Measurements from ENCODE around the gene CATSPERE. TPM values are rescaled to one million over a fixed set of nuclear protein-coding genes. Genes with fewer than 3 reads are reported as not detected.

Gene CATSPERE
- total RNA-seq, 1 experiment from 2014 or later: 1.3 TPM

DNA sequence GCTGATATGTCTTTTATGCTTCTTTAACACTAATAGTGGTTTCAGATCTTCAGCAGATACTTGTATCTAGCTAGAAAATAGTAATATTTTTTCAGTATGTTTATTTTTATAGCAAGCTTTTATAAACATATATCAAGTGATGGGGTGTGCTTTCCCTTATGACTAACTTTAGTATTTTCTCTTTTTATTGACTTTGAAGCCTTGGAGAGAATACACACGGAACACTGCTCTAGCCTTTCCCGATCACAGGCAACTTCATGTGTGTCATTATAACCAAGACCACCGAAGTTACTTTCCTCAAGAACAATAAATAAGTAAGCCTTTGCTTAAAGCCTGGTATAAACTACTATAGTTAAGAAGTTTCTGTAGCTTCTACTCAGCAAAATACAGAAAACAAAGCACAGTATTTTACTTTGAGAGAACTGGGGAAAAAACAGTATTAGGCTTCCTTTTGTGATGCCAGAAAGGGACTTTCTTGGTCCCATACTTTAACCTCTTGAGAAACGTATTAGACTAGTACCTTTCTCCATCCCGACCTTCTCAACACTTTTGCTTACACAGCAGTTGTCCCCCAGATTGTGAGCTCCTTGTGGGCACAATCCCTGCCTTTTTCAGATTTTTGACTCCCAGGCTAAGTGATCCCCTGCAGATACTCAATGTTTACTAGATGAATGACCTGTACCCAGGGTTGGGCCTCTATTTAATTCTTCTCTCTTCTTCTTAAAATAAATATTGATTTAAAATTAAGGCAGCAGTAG, 12.6 kb upstream of the CATSPERE start:
- BruUV-seq (replicated peaks): no TSS peak
- TF ChIP-seq, protein P1, sequence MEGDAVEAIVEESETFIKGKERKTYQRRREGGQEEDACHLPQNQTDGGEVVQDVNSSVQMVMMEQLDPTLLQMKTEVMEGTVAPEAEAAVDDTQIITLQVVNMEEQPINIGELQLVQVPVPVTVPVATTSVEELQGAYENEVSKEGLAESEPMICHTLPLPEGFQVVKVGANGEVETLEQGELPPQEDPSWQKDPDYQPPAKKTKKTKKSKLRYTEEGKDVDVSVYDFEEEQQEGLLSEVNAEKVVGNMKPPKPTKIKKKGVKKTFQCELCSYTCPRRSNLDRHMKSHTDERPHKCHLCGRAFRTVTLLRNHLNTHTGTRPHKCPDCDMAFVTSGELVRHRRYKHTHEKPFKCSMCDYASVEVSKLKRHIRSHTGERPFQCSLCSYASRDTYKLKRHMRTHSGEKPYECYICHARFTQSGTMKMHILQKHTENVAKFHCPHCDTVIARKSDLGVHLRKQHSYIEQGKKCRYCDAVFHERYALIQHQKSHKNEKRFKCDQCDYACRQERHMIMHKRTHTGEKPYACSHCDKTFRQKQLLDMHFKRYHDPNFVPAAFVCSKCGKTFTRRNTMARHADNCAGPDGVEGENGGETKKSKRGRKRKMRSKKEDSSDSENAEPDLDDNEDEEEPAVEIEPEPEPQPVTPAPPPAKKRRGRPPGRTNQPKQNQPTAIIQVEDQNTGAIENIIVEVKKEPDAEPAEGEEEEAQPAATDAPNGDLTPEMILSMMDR (IDR thresholded peaks at IDR 0.05; ENCODE audit: unreplicated experiment): no peak
- intact Hi-C loops (cut with micrococcal nuclease; ENCODE audit: unreplicated experiment): loop anchor here (5.0 to 10.0 kb wide), 2 partner anchors 146 to 346 kb away; no protein-coding TSS in a partner anchor
- CTCF ChIA-PET: interaction anchor here (0.6 to 1.0 kb wide), 2 partner anchors 24 to 180 kb away, joined by 4 read pairs; no protein-coding TSS in a partner anchor
- Mint-ChIP-seq H3K27me3 (ENCODE audit: unreplicated experiment) (no peaks in the 10 kb centered on the region), H3K27ac (ENCODE audit: unreplicated experiment) (no peak overlapping the region), H3K9me3 (ENCODE audit: low read depth, unreplicated experiment) (no peaks in the 10 kb centered on the region), H3K36me3 (ENCODE audit: insufficient read depth, unreplicated experiment) (peaks cover 43% of the 10 kb centered on the region), H3K4me3 (ENCODE audit: low read depth, unreplicated experiment) (peak overlapping the region; percentile 59), H3K4me1 (ENCODE audit: low read depth, unreplicated experiment) (peaks cover 50% of the 10 kb centered on the region)
- DNase-seq: no peak

DNA sequence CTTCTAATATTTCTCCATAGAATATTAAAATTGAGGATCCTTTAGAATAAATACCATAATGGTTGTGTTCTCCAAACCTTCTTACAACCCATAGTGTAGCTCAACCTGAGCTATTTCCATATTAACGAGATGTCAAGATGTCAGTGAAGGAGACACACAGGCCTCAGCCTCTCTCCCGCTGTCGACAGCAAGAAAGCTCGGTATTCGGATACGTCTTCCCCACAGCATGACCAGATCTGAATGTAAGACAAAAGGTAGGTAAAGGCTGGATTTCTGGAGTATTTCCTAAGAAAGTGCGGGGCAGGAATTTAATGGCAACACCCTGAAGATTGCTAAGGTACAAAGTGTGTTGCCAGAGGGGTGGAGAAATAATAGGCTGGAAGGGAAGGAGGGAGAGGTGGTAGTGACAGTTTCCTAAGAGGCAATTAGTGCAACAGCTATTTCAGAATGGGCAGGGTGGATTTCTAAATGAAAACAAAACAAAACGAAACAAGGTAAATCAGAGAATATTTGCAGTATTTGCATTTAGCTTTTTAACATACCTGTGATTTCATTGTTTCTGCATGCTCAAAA, 11.1 kb upstream of the CATSPERE start:
- peaks cover 58% of the 10 kb centered on the region for H3K4me1 Mint-ChIP-seq (ENCODE audit: low read depth, unreplicated experiment)
- H3K36me3 Mint-ChIP-seq (ENCODE audit: insufficient read depth, unreplicated experiment): peaks cover 43% of the 10 kb centered on the region
- H3K9me3 Mint-ChIP-seq (ENCODE audit: low read depth, unreplicated experiment): no peaks in the 10 kb centered on the region
- peak overlapping the region; percentile 43 for H3K27ac Mint-ChIP-seq (ENCODE audit: unreplicated experiment)
- no peak for DNase-seq
- H3K27me3 Mint-ChIP-seq (ENCODE audit: unreplicated experiment): no peaks in the 10 kb centered on the region
- BruUV-seq (replicated peaks): no TSS peak
- H3K4me3 Mint-ChIP-seq (ENCODE audit: low read depth, unreplicated experiment): peak overlapping the region; percentile 59
- TF ChIP-seq, protein P1 (IDR thresholded peaks at IDR 0.05; ENCODE audit: unreplicated experiment): no peak
- CTCF ChIA-PET: interaction anchor here (1.0 kb wide), 1 partner anchor 25 kb away, joined by 4 read pairs; no protein-coding TSS in a partner anchor
- intact Hi-C loops (cut with micrococcal nuclease; ENCODE audit: unreplicated experiment): loop anchor here (5.0 to 10.0 kb wide), 4 partner anchors 123 to 345 kb away; partner anchors contain the start of gene DESI2

DNA sequence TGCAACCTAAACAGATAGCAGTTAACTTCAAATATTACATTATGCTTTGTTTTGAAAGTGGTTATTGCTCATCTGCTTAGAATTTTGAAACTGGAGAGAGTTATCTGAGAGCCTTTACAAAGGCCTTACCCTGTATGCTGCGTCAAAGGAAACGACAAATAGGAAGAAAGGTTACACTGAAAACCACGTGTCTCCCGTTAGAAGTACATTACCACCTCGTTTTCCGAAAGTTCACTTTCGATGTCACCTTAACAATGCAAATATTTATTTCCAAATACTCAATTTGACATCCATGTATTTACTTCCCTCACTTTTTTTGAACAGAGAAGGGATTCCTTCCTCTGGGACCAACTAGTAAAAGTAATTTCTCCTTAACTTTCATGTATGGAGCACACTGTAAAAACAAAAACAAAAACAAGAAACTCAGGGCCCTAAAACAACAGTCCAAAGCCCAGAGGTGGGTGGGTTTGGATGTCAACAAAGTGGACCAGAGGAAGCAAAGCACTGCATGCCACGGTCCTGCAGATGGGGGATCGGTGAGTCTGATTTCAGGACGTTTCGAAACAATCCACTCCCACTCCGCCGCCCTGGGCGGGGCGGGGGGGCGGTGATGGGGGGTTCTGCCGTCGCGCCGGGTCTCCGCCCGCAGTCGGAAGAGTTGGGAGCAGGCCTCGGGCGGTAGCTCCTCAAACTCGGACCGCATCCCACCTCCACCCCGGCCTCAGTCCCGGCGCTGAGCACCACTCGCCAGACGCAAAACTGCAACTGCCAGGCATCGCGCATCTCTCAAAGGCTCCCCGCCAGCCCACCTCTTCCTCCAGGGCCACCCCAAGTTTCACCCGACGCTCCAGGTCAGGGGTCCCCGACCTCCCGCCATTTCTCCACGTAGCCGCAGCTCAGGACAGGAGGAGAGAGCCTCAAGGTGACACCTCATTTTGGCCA, 10.2 kb upstream of the CATSPERE start:
- H3K4me3 Mint-ChIP-seq (ENCODE audit: low read depth, unreplicated experiment): peak overlapping the region; percentile 59
- H3K9me3 Mint-ChIP-seq (ENCODE audit: low read depth, unreplicated experiment): no peaks in the 10 kb centered on the region
- CTCF ChIA-PET: no interaction called here
- TF ChIP-seq, protein P1 (IDR thresholded peaks at IDR 0.05; ENCODE audit: unreplicated experiment): no peak
- peaks cover 37% of the 10 kb centered on the region for H3K36me3 Mint-ChIP-seq (ENCODE audit: insufficient read depth, unreplicated experiment)
- no peaks in the 10 kb centered on the region for H3K27me3 Mint-ChIP-seq (ENCODE audit: unreplicated experiment)
- DNase-seq: peak; percentile 61
- no TSS peak for BruUV-seq (replicated peaks)
- peak overlapping the region; percentile 43 for H3K27ac Mint-ChIP-seq (ENCODE audit: unreplicated experiment)
- intact Hi-C loops (cut with micrococcal nuclease; ENCODE audit: unreplicated experiment): loop anchor here (5.0 to 10.0 kb wide), 2 partner anchors 124 to 204 kb away; partner anchors contain the start of gene DESI2
- H3K4me1 Mint-ChIP-seq (ENCODE audit: low read depth, unreplicated experiment): peaks cover 58% of the 10 kb centered on the region

DNA sequence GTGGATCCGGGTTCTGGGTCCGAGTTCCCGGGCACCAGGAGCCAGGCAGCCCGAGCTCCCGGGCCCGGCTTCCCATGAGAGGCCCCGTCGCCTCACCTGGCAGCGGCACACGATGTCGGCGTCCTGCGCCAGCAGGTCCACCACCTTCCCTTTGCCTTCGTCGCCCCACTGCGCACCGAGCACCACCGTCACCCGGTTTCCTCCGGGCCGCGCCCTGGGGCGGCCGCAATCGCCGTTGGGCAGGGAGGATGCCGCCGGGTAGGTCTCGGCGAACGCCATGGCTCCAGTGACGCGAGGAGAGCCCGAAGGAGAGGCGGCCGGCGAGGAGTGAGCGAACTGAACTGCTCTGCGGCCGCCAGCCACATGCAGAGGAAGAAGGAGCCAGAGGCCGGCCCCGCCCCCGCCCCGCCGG, 9.5 kb upstream of the CATSPERE start, which contains the start of gene ADSS2:
Gene ADSS2, minus strand, starts transcription at position 371 of the 412 bp plus-strand sequence. Its CDS starts 92 bp downstream, at position 279.
- peaks cover 51% of the 10 kb centered on the region for H3K4me1 Mint-ChIP-seq (ENCODE audit: low read depth, unreplicated experiment)
- H3K4me3 Mint-ChIP-seq (ENCODE audit: low read depth, unreplicated experiment): peak within 1 kb of the TSS; percentile 59
- TF ChIP-seq, protein P1 (IDR thresholded peaks at IDR 0.05; ENCODE audit: unreplicated experiment): no peak
- H3K9me3 Mint-ChIP-seq (ENCODE audit: low read depth, unreplicated experiment): no peaks in the 10 kb centered on the region
- H3K36me3 Mint-ChIP-seq (ENCODE audit: insufficient read depth, unreplicated experiment): peaks cover 33% of the 10 kb centered on the region
- H3K27ac Mint-ChIP-seq (ENCODE audit: unreplicated experiment): peak within 1 kb of the TSS; percentile 60
- intact Hi-C loops (cut with micrococcal nuclease; ENCODE audit: unreplicated experiment): loop anchor here (5.0 to 10.0 kb wide), 2 partner anchors 124 to 203 kb away; partner anchors contain the start of gene DESI2
- no peak for DNase-seq
- H3K27me3 Mint-ChIP-seq (ENCODE audit: unreplicated experiment): no peaks in the 10 kb centered on the region
- CTCF ChIA-PET: no interaction called here
- BruUV-seq (replicated peaks): no TSS peak

All from Calu3 (cell line).